8988T (cell line): Measurements from ENCODE around the gene PABPC4L.
"Not testable (repeated sequence)": the region's sequence is repeated elsewhere in the genome, so short reads cannot be mapped to it uniquely, and the experiment has no call there.

ENCODE experiments used
- DNase-seq: peaks from one replicate; pipeline ENCODE4 v3.0.0; 2011

Gene PABPC4L

GRCh38 chr4:134201216-134202161 lies at the start of gene PABPC4L:
PABPC4L (minus strand) TSS chr4:134201789; CDS start chr4:134201019, 770 bp downstream.
- no peak for DNase-seq

DNA sequence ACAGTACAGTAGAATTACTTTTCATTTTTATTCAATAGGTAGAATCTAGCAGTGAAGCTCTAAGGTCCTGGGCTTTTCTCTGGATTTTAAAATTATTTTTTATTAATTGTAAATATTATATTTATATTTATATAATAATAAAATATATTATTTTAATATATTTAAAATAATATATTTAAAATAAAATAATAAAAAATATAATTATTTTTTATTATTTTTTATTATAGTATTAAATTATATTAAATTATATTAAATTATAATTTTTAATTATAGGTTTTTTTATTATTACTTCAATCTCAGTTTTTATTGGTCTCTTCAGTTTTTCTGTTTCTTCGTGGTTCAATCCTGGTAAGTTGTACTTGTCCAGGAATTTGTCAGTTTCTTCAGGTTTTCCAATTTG lies 49.7 kb upstream of the PABPC4L start:
- no peak for DNase-seq

DNA sequence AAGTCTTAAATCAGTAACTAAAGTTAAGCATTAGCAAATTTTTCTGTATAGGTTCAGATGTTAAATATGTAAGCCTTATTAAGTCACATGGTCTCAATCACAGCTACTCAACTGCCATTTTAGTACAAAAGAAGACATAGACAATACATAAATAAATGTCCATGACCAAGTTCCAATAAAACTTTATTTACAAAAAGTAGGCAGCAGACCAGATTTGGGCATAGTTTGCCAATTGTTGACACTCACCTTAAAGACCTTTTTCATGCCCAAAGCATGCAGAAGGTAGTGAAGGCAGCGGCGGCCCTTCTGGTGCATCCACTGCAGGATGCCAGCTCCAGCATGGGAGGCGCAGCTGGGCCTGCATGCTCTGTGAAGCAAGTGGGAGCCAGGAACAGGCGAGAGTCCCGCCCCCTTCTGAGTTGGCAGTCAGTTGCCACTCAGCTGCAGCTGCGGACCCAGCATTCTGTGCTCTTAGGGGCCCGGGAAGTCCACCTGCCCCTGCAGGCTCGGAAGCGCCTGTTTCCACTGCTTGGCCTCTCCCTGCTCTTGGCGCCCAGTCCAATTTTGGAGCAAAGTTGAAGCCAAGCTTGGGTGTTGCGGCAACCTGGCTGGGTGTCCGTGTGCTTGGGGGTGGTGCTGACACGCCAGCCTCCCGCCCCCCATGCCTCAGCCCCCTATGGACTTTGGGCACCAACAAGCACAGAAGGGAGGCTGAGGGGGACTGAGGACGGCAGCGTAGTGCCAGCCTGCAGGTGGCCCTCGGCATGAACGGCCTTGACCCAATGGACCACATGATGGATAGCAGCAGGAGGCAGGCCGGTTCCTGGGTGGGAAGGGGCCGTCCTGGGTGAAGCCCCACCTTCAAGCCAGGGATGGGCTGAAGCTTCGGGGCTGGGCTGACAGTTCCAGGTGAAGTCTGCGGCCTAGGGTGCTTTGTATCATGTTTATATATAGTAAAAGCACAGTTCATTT lies 42.4 kb upstream of the PABPC4L start:
- DNase-seq = no peak

- no peak for DNase-seq
Observed at GRCh38 chr4:134219043-134219442, 17.5 kb upstream of the PABPC4L start.

DNA sequence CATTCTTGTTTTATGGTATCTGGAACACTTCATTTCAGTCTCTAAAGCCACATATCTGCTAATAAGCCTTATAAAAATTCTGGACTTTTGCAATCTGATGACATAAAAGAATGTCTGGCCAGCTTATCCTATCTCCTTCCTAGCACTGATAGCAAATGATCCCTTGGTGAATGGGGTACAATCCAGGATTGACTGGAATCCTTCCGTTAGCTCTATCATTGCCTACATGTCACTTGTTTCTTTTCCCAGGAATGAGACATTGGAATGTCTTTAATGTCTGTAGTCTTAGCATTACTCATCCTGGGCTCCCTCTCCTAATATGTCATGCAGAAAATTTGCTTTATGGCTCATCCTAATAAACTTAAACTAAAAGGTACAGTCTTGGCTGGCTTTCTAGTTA lies 14.8 kb upstream of the PABPC4L start:
- DNase-seq = no peak

DNA sequence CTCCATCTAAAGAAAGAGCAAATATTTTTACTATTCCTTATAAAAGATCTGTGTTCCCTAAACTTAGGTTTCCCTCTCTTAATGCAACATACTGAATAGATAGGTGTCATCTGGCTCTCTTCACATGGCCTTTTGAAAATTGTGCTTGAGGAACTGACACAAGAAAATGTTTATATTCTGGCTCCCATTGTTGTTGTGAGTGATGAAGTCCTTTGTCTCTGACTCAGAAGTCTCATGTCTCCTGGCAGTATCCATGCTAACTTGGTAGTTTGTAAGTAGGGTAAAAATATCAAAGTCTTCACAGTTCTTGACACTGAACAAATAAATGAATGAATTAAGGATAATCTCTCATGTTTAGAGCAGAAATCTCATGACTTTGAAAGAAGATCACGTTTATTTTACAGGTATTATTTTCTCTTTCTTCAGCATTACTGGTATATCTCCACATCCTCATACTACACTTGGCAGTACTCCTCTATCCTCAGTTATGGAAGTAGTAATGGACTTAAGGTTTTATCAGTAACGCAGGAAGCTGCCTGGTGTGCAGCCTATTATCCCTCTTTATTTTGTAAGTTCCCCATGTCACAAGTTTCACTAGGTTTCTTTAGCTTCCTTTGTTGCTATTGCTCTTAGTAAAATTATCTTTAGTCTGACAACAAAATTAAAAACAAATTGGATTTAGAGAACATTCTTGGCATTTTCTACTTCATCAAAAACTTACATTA lies 14.2 kb upstream of the PABPC4L start:
- DNase-seq = no peak

DNA sequence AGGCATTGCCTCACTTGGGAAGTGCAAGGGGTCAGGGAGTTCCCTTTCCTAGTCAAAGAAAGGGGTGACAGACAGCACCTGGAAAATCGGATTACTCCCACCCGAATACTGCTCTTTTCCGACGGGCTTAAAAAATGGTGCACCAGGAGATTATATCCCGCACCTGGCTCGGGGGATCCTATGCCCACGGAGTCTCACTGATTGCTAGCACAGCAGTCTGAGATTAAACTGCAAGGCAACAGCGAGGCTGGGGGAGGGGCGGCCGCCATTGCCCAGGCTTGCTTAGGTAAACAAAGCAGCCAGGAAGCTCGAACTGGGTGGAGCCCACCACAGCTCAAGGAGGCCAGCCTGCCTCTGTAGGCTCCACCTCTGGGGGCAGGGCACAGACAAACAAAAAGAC lies 6.4 kb upstream of the PABPC4L start:
- DNase-seq = not testable (repeated sequence)

DNA sequence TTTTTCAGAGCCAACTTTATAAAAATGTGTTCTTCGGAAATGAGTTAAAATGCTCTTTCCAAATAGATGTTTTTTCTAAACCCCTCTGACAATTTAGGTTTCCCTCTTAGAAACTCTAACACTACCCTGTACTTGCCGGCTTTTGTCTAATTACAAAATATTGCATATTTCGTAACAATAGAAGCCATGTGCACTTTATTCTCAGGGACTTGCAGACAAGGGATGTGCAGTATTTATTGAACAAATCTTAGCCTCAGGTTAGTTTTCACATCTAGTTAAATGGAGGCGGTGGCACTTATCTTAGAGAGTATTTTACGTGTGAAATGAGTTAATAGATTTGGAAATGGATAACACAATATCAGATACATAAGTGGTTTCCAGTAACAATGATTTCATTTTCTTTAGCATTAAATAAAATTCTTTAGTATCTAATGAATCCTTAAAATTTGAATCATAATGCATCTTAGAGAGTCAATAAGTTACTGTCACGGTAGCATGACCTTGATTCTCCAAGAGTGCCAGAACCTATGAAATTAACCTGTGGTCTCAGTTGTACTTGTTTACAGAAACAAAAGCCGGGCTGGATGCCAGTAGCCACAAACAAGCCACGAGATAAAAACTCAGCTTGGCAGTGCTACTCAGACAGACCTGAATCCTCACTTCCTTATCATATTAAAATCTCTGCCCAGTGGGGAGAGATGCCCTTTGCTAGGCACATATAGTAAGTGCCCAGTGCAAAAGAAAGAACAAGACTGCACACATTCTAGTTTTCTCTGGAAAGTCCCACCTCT lies 772 bp upstream of the PABPC4L start:
- DNase-seq = no peak

DNA sequence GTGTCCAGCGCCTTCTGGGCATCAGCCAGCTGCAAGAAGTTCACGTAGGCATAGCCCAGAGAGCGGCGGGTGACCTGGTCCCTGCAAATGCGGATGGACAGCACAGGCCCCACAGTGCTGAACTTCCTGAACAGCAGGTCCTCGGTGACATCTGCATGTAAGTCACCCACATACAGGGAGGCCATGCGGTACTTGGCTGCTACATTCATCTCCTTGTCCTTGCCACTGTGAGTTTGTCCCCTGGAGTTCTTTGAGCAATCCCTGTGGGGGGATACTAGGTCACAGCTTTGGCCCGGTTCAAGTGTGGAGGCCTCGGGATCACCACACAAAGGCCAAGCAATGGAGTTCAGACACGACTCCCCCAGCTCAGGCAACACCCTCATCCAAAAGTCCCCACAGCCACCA lies 776 bp downstream of the PABPC4L start:
- DNase-seq = no peak

DNA sequence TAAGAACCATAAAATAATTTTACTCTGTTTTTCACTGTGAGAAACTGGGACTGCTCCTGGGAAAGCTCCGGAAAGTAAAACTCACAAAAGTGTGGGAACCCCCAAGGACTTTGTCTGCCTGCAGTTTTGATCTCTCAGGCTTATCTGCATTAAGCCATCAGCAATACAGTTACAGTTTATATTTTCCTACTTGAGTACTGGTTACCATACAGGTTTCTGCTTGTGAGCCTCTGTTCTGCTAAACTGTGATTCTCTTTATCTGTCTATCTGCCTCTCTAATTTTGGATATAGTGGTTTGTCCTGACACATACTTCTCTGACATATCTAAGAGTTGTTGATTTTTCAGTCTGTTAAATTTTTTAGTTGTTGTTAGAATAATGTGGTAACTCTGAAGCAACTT lies 11.6 kb downstream of the PABPC4L start:
- no peak for DNase-seq

- DNase-seq = no peak
Observed at GRCh38 chr4:134189480-134189879, 12.1 kb downstream of the PABPC4L start.

- DNase-seq = no peak
Observed at GRCh38 chr4:134178706-134179105, 22.9 kb downstream of the PABPC4L start.

GRCh38 chr4:134174271-134174670 lies 27.3 kb downstream of the PABPC4L start:
- no peak for DNase-seq

- DNase-seq = no peak
Observed at GRCh38 chr4:134160211-134160610, 41.4 kb downstream of the PABPC4L start.

DNA sequence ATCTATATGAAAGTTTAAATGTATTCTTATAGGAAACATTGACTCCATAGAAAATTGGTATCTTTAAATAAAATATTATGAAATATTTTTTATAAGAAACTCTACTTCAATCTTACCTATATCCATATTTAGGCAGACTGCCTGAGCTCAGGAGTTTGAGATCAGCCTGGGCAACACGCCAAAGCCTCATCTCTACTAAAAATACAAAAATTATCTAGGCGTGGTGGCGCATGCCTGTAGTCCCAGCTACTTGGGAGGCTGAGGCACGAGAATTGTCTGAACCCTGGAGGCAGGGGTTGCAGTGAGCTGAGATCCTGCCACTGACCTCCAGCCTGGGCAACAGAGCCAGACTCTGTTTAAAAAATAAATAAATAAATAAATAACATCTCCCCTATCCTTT lies 47.5 kb downstream of the PABPC4L start:
- no peak for DNase-seq

GRCh38 chr4:134147941-134148340 lies 53.6 kb downstream of the PABPC4L start:
- no peak for DNase-seq
